Mesodermal cell (in vitro differentiated cells): ENCODE results near the gene PHC1.
A peak's percentile ranks its signal among the peaks of the same experiment; 100 is the strongest.
"Not testable (repeated sequence)": the region's sequence is repeated elsewhere in the genome, so short reads cannot be mapped to it uniquely, and the experiment has no call there.

Source experiments
- H3K27ac ChIP-seq: 2 replicates; pipeline ENCODE4 v1.7.0; 2013; ENCODE audit warnings: mild to moderate bottlenecking, low read depth, low read length, moderate library complexity; ENCODE audit not compliant: severe bottlenecking
- H3K36me3 ChIP-seq: 2 replicates; pipeline ENCODE4 v1.7.1; 2013; ENCODE audit warnings: mild to moderate bottlenecking, low read length, moderate library complexity; ENCODE audit not compliant: control insufficient read depth, insufficient read depth
- H3K4me1 ChIP-seq: one replicate; pipeline ENCODE4 v1.7.1; 2013; ENCODE audit warnings: mild to moderate bottlenecking, low read length; ENCODE audit not compliant: insufficient read depth, control insufficient read depth, poor library complexity, severe bottlenecking
- H3K4me3 ChIP-seq: 2 replicates; pipeline ENCODE4 v1.7.0; 2013; ENCODE audit warnings: low read length, control low read depth, mild to moderate bottlenecking; ENCODE audit not compliant: insufficient read depth, poor library complexity, severe bottlenecking; ENCODE audit errors: extremely low read depth
- H3K9me3 ChIP-seq: 2 replicates; pipeline ENCODE4 v1.7.1; 2013; ENCODE audit warnings: mild to moderate bottlenecking, low read length, moderate library complexity; ENCODE audit not compliant: control insufficient read depth
- WGBS, 2 experiments: methylation state at CpG; one replicate each; pipeline ENCODE4 v1.1.5; 2013; ENCODE audit warnings: missing lambda C conversion rate in 2 of 2; ENCODE audit not compliant: insufficient coverage in 2 of 2; 5-methylcytosine and 5-hydroxymethylcytosine counted together

The PHC1 gene

DNA sequence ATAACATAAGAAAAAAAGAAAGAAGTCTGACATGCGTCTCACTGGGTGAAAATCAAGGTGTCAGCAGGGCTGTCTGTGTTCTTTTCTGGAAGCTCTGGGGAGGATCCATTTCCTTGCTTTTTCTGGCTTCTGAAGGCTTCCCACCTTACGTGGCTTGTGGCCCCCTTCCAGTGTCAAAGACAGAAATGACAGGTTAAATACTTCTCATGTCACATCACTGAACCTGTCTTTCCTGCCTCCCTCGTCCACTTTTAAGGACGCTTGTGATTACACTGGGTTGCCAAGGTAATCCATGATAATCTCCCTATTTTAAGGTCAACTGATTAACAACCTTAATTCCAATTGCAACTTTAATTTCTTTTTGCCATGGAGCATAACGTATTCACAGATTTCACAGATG lies 4.6 kb upstream of the PHC1 start:
- Histone ChIP-seq H3K36me3 (no peaks in the 10 kb centered on the region), H3K27ac (no peak overlapping the region)

DNA sequence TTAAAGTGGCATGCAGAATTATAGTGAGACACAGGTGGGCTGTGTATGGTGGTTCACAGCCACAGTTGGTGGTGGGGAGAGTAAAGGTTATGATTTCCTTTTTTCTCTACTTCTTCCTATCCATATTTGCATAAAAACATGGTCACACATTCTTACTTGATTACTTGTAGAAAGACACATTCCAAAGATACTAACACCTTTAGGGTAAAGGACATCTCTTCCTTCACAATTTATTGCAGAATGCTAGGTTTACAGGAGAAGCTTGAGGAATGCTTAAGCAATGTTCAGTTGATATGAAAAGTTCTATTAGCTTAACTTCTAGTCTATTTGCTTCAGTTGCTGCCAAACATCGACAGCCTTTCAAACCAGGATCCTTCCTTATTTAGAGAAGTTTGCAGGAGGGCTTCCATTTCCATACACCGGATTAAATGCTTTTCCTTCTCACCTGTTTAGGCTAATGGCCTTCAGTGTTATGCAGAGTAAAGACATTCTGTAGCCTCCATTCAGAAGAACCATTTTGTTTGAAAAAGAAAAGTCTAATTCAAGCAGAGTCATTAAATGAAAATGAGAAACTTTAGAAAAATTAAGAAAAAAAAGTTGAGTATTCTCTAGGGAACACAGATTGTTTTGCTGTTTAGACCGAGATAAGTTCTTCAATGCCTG lies 2.6 kb upstream of the PHC1 start:
- no peaks in the 10 kb centered on the region for H3K9me3 ChIP-seq
- H3K36me3 ChIP-seq, result no peaks in the 10 kb centered on the region
- H3K4me1 ChIP-seq, result peaks cover 18% of the 10 kb centered on the region
- no peak overlapping the region for H3K27ac ChIP-seq
- WGBS, 2 experiments, result 50% methylated on average over 1 of the region's 3 CpGs; no CpG with 5 or more reads in 1 of the 2 experiments
- no peak overlapping the region for H3K4me3 ChIP-seq

More for the DNA sequence above, 4.6 kb upstream of the PHC1 start:
- 92 to 93% methylated on average over 4 of the region's 5 CpGs for WGBS, 2 experiments
- Histone ChIP-seq H3K9me3 (no peaks in the 10 kb centered on the region), H3K4me1 (peaks cover 18% of the 10 kb centered on the region), H3K4me3 (no peak overlapping the region)

- H3K4me1 ChIP-seq, result peaks cover 15% of the 10 kb centered on the region
- H3K4me3 ChIP-seq, result peak overlapping the region; percentile 58
- H3K27ac ChIP-seq, result peak overlapping the region; percentile 97
- H3K36me3 ChIP-seq, result no peaks in the 10 kb centered on the region
- H3K9me3 ChIP-seq, result no peaks in the 10 kb centered on the region
- 10 to 11% methylated on average over 7 to 8 of the region's 9 CpGs for WGBS, 2 experiments
Measured at GRCh38 chr12:8912914-8913313, 1.4 kb upstream of the PHC1 start.

GRCh38 chr12:8913702-8914032 lies 642 bp upstream of the PHC1 start:
- 0 to 7% methylated on average over 3 to 4 of the region's 6 CpGs for WGBS, 2 experiments
- H3K9me3 ChIP-seq, result no peaks in the 10 kb centered on the region

DNA sequence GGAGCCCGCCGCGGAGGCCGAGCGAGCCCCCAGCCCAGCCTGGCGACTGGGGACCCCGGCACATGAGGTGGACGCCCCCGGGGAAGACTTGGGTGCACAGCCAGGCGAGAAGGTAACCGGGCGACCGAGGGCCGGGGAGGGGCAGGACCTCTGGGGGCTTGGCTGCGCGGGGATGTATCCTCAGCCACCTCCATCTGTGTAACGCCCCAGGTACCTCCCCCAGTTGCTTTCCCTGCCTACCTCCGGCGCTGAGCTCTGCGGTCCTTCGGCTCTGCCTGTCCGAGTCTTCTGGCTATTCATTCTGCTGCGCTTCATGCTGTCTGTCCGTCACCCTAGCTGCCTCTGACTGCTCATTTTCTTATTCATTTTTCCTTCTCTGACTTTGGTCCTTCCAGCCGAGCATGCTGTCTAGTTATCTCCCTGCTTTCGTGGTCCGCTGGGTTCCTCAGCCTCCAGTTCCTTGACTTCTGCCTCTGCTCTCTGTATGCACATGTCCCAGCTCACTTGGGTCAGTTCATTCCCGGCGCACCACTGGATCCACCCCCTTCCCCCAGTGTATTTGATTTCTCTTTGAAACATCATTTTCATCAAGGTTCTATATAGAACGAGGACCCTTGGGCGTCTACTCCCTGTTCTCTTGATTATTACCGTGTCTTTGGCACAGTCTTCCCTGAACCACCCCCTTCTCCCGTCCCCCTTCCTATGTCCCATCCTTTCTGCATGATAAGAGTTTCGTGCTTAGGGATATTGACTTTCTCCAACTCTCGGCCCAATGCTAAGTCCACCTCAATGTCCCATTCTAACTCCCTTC lies 612 bp downstream of the PHC1 start:
- peak overlapping the region; percentile 48 for H3K27ac ChIP-seq
- H3K4me1 ChIP-seq, result peaks cover 15% of the 10 kb centered on the region
- peaks cover 16% of the 10 kb centered on the region for H3K36me3 ChIP-seq
- 0 to 1% methylated on average over 14 to 28 of the region's 35 CpGs for WGBS, 2 experiments
- H3K4me3 ChIP-seq, result peak overlapping the region; percentile 67
- H3K9me3 ChIP-seq, result no peaks in the 10 kb centered on the region

More at GRCh38 chr12:8913702-8914032, 642 bp upstream of the PHC1 start:
- Histone ChIP-seq H3K4me1 (peaks cover 15% of the 10 kb centered on the region), H3K27ac (peak overlapping the region; percentile 97), H3K36me3 (peaks cover 4% of the 10 kb centered on the region), H3K4me3 (peak overlapping the region; percentile 58)

- Histone ChIP-seq H3K27ac (no peak overlapping the region), H3K4me3 (peak overlapping the region; percentile 67), H3K4me1 (peaks cover 15% of the 10 kb centered on the region), H3K36me3 (peaks cover 27% of the 10 kb centered on the region), H3K9me3 (no peaks in the 10 kb centered on the region)
Measured at GRCh38 chr12:8916154-8916553, 1.8 kb downstream of the PHC1 start.

GRCh38 chr12:8917031-8917430 lies 2.7 kb downstream of the PHC1 start:
- no peak overlapping the region for H3K4me3 ChIP-seq
- peaks cover 11% of the 10 kb centered on the region for H3K4me1 ChIP-seq
- H3K27ac ChIP-seq, result no peak overlapping the region
- 76% methylated on average over 3 of the region's 3 CpGs for WGBS, 2 experiments
- H3K36me3 ChIP-seq, result peaks cover 36% of the 10 kb centered on the region
- H3K9me3 ChIP-seq, result no peaks in the 10 kb centered on the region

DNA sequence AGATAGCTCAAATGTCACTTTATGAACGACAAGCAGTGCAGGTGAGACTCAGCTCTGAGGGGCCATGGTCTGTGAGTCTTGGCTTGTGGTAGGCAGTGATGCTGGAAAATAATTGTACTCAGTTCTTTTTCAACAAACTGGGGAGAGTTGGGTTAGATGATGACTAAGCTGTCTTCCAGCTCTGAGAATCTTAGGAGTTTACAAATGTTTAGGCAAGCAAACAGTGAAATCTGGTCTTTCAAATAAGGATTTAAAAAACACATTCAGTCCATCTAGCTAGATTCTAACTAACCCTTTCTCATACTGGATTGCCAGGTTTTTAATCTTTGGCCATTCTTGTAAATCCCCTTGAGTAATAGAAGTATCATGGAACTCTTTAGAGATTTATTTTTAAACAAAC lies 3.4 kb downstream of the PHC1 start:
- Histone ChIP-seq H3K9me3 (no peaks in the 10 kb centered on the region), H3K4me1 (peaks cover 5% of the 10 kb centered on the region), H3K4me3 (no peak overlapping the region), H3K36me3 (peaks cover 43% of the 10 kb centered on the region), H3K27ac (no peak overlapping the region)
- 83% methylated on average over 1 of the region's 1 CpG; no CpG with 5 or more reads in 1 of the 2 experiments for WGBS, 2 experiments

DNA sequence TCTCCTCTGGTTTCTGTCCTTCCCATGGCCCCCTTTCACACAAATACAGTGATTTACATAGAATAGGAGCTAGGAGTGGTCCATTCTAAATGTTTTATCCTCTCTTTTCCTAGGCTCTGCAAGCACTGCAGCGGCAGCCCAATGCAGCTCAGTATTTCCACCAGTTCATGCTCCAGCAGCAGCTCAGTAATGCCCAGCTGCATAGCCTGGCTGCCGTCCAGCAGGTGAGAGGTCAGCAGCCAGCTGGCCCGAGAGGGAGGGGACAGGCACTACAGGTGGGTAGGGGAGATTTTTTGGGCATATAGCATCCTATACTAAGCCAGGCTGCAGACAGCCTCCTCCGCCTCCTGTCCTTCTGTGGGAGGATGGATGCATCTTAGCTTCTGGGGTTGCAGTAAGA lies 5.3 kb downstream of the PHC1 start:
- peaks cover 59% of the 10 kb centered on the region for H3K36me3 ChIP-seq

GRCh38 chr12:8922544-8922943 lies 8.2 kb downstream of the PHC1 start:
- no peak overlapping the region for H3K27ac ChIP-seq
- H3K9me3 ChIP-seq, result no peaks in the 10 kb centered on the region
- no peaks in the 10 kb centered on the region for H3K4me1 ChIP-seq
- peaks cover 74% of the 10 kb centered on the region for H3K36me3 ChIP-seq
- no peak overlapping the region for H3K4me3 ChIP-seq
- whole genome bisulfite sequencing, 2 experiments, result 100% methylated on average over 1 to 2 of the region's 5 CpGs

More for the DNA sequence above, 5.3 kb downstream of the PHC1 start:
- H3K4me3 ChIP-seq, H3K4me1 ChIP-seq, H3K9me3 ChIP-seq, H3K27ac ChIP-seq: not testable (repeated sequence)
- 100% methylated on average over 2 of the region's 4 CpGs; no CpG with 5 or more reads in 1 of the 2 experiments for WGBS, 2 experiments
